ENCODE measurements around the gene MNAT1.

Gene MNAT1

DNA sequence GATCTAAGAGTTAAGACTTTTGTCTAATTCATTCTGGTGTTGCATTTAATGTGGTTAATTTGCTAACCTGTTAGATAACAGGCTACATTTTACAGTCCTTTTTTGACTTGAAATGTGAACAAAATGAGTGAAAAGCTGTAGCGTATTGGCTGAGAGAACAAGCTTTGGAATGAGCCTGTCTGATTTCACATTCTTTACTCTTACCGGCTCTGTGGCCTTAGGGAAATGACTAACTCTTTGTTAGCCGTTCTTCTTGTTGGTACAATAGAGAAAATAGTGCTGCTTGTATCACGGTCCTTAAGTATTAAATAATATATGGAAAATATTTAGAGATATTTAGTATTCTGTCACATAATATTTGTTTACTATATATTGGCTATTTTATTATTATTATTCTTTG lies 1.9 kb downstream of the MNAT1 start:
- TF ChIP-seq, protein P1, sequence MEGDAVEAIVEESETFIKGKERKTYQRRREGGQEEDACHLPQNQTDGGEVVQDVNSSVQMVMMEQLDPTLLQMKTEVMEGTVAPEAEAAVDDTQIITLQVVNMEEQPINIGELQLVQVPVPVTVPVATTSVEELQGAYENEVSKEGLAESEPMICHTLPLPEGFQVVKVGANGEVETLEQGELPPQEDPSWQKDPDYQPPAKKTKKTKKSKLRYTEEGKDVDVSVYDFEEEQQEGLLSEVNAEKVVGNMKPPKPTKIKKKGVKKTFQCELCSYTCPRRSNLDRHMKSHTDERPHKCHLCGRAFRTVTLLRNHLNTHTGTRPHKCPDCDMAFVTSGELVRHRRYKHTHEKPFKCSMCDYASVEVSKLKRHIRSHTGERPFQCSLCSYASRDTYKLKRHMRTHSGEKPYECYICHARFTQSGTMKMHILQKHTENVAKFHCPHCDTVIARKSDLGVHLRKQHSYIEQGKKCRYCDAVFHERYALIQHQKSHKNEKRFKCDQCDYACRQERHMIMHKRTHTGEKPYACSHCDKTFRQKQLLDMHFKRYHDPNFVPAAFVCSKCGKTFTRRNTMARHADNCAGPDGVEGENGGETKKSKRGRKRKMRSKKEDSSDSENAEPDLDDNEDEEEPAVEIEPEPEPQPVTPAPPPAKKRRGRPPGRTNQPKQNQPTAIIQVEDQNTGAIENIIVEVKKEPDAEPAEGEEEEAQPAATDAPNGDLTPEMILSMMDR (IDR thresholded peaks at IDR 0.05; ENCODE audit: poor library complexity, severe bottlenecking), result no peak
- no peaks in the 10 kb centered on the region; the same call in 1 of the 2 replicates for H3K36me3 ChIP-seq (ENCODE audit: low read depth)
- H3K27me3 ChIP-seq (ENCODE audit: insufficient read depth, poor library complexity, severe bottlenecking), result no peaks in the 10 kb centered on the region
- H3K9me3 ChIP-seq (ENCODE audit: severe bottlenecking), result no peaks in the 10 kb centered on the region
- DNase-seq (ENCODE audit: low spot score) (no peak), ATAC-seq (ENCODE audit: low read depth) (peak; percentile 77)
- peak overlapping the region; percentile 37 for H3K27ac ChIP-seq (ENCODE audit: poor library complexity, severe bottlenecking)
- H3K4me3 ChIP-seq (ENCODE audit: severe bottlenecking), result peak overlapping the region; percentile 74
- H3K4me1 ChIP-seq (ENCODE audit: insufficient read depth, poor library complexity, severe bottlenecking), result peaks cover 12% of the 10 kb centered on the region

DNA sequence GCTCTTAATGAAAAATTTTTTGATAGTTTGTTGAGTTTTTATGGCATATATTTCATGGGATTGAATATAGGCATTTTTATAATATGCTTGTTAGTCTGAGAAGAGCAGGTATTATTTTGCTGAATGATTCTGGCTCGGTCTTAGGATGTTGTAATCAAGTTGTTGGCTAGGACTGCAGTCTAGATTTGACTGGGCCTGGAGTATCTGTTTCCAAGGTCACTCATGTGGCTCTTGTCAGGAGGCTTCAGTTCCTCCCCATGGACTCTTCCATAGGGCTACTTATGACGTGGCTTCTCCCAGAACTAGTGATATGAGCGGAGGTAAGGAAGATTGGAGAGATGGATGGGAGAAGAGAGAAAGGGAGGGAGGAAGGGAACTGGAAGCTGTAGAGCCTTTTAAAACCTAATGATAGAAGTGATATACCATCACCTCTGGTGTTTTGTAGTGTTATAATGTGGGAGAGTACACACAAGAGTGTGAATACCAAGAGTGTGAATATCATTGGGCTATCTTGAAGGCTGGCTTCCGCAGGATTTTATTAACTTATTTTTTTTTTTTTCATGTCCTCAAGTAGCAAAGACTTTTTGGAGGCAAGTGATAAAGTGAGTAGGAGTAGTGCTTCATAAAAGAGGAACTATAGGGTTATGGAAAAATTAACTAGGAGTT lies 4.4 kb downstream of the MNAT1 start:
- H3K27me3 ChIP-seq (ENCODE audit: insufficient read depth, poor library complexity, severe bottlenecking), result no peaks in the 10 kb centered on the region

DNA sequence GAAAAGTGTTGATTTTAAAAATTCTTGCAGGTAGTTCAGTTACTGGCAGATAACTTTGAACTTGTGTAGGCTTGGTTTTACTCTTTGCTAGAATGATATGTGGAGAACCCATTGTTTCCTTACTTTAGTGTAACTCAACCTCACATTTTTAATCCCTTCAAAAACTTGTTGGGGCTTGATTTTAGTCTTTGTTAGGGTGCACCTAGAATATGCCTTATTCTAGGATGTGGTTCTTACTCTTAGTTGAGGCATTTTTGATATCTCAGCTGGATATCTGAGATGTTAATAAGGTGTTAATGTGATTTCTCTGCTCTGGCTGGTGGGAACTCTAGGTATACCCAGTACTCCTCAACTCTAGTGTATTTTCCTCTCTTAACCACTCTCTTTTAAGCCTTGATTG lies 10.0 kb downstream of the MNAT1 start:
- Histone ChIP-seq H3K27me3 (ENCODE audit: insufficient read depth, poor library complexity, severe bottlenecking) (no peaks in the 10 kb centered on the region), H3K27ac (ENCODE audit: poor library complexity, severe bottlenecking) (no peak overlapping the region), H3K9me3 (ENCODE audit: severe bottlenecking) (no peaks in the 10 kb centered on the region), H3K4me1 (ENCODE audit: insufficient read depth, poor library complexity, severe bottlenecking) (peaks cover 7% of the 10 kb centered on the region), H3K4me3 (ENCODE audit: severe bottlenecking) (no peak overlapping the region), H3K36me3 (ENCODE audit: low read depth) (peaks cover 7% of the 10 kb centered on the region; the same call in 1 of the 2 replicates)
- peak; percentile 58 for ATAC-seq (ENCODE audit: low read depth)
- no peak for DNase-seq (ENCODE audit: low spot score)
- TF ChIP-seq, protein P1 (IDR thresholded peaks at IDR 0.05; ENCODE audit: poor library complexity, severe bottlenecking), result no peak

More for the DNA sequence above, 4.4 kb downstream of the MNAT1 start:
- DNase-seq (ENCODE audit: low spot score) (no peak), ATAC-seq (ENCODE audit: low read depth) (no peak)
- Histone ChIP-seq H3K4me3 (ENCODE audit: severe bottlenecking) (no peak overlapping the region), H3K9me3 (ENCODE audit: severe bottlenecking) (no peaks in the 10 kb centered on the region), H3K27ac (ENCODE audit: poor library complexity, severe bottlenecking) (no peak overlapping the region), H3K36me3 (ENCODE audit: low read depth) (peaks cover 7% of the 10 kb centered on the region; the same call in 1 of the 2 replicates), H3K4me1 (ENCODE audit: insufficient read depth, poor library complexity, severe bottlenecking) (peaks cover 14% of the 10 kb centered on the region)
- TF ChIP-seq, protein P1 (IDR thresholded peaks at IDR 0.05; ENCODE audit: poor library complexity, severe bottlenecking), result no peak

DNA sequence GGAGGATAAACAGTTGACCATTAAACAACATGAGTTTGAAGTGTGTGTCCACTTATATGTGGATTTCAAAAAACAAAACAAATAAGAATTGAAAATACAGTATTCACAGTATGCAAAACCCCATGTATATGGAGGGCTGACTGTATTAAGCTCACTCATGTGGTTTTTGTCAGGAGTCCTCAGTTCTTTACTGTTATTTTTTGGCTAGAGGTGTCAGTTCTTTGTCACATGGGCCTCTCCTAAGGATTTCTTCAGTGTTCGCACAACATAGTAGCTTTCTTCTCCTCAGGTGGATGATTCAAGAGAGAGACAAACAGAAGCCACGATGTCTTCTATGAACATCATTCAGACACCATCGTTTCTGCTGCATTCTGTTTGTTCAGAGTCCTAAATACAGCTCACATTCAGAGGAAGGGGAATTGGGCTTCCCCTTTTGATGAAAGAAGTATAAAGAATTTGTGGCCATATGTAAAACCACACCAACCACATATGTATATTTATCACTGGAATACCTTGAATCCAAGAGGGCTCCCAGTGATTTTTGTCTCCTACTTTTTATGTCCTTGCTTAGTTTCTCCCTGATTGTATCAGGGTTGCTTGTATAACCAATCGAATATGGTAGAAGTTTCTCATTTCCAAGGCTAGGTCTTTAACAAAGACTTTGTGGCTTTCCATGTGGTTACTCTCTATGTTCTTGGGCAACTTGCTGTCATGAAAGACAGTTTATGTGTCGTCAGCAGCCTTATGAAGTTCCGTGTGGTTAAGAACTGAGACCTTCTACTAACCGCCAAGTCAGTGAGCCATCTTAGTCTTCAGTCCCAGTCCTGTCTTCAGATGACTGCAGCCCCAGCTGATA lies 18.9 kb downstream of the MNAT1 start:
- Histone ChIP-seq H3K27me3 (ENCODE audit: insufficient read depth, poor library complexity, severe bottlenecking) (no peaks in the 10 kb centered on the region), H3K27ac (ENCODE audit: poor library complexity, severe bottlenecking) (no peak overlapping the region), H3K4me1 (ENCODE audit: insufficient read depth, poor library complexity, severe bottlenecking) (peaks cover 31% of the 10 kb centered on the region), H3K9me3 (ENCODE audit: severe bottlenecking) (no peaks in the 10 kb centered on the region), H3K4me3 (ENCODE audit: severe bottlenecking) (no peak overlapping the region), H3K36me3 (ENCODE audit: low read depth) (no peaks in the 10 kb centered on the region; the same call in 1 of the 2 replicates)
- TF ChIP-seq, protein P1 (IDR thresholded peaks at IDR 0.05; ENCODE audit: poor library complexity, severe bottlenecking), result no peak
- DNase-seq (ENCODE audit: low spot score), result no peak
- ATAC-seq (ENCODE audit: low read depth), result no peak

All from RWPE2 (cell line).